Right atrium auricular region (tissue), 2 donors: ENCODE measurements around the gene WDR70. TPM values are rescaled to one million over a fixed set of nuclear protein-coding genes. Genes with fewer than 3 reads are reported as not detected.

Experiments used
- DNase-seq: peaks from one replicate; pipeline ENCODE4 v3.0.0-alpha.2; 2019; ENCODE audit warnings: low spot score
- H3K27ac ChIP-seq, 2 donors: fragments of 200-600 bp; sonication (generic); 1 replicate in 1 of 2; 2 replicates in 1 of 2; pipeline ENCODE4 v1.5.1; 2016 to 2019
- H3K27me3 ChIP-seq, 2 donors: fragments of 200-600 bp; sonication (generic); one replicate each; pipeline versions ENCODE4 v1.5.1 to v1.6.0; 2017 to 2019
- H3K36me3 ChIP-seq: fragments of 200-600 bp; sonication (generic); one replicate; pipeline ENCODE4 v1.5.1; 2016
- H3K4me1 ChIP-seq, 2 donors: fragments of 200-600 bp; sonication (generic); one replicate each; pipeline versions ENCODE4 v1.5.1 to v1.6.0; 2017 to 2019
- H3K4me3 ChIP-seq, 2 donors: fragments of 200-600 bp; sonication (generic); 1 replicate in 1 of 2; 2 replicates in 1 of 2; pipeline ENCODE4 v1.5.1; 2017 to 2019; ENCODE audit warnings: mild to moderate bottlenecking in 1 of 2, moderate library complexity in 1 of 2
- H3K9me3 ChIP-seq, 2 donors: fragments of 200-600 bp; sonication (generic); one replicate each; pipeline ENCODE4 v1.5.1; 2019
- total RNA-seq, 2 donors: library from RNA; depleted of rRNA; stranded (reverse); fragments of >200 nt; gene quantifications; one replicate each; pipeline ENCODE4 v1.1.0, GENCODE V29; 2016
- TF ChIP-seq, protein P1 (sequence below), 2 donors: fragments of 200-600 bp; sonication (generic); IDR thresholded peaks; one replicate each; pipeline ENCODE4 v1.5.1; 2019; ENCODE audit warnings: antibody characterized with exemption in 2 of 2

Gene WDR70
- total RNA-seq, 2 donors from 2014 or later: 8.2 to 12.2 TPM

DNA sequence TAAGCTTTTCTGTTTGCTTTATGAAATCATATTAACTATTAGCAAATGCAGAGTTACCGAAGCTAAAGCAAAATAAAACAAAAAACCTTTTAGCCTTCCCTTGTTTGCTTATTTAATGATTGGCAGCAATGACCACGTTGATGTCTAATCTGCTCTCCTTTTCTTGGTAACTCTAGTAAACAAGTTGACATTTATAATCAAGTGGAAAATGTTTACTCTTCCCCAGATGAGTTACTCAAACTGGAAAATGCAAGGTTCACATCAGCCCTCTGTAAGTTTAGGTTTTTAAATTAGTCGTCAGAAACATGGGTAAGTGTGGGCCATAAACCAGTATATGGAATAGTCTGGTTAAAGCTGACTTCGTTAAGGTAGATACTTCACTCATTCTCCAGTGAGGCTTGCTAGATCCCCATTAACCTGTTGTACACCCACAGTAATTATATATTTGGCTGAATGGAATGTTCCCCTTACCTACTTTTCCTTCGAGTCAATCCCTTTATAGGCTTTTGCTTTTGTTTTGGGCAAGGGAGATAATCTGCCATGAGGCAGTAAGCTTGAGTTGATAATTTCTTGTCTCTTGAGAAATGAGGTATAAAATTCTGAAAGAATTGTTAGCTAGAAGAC lies 359.9 kb downstream of the WDR70 start:
- TF ChIP-seq, protein P1, sequence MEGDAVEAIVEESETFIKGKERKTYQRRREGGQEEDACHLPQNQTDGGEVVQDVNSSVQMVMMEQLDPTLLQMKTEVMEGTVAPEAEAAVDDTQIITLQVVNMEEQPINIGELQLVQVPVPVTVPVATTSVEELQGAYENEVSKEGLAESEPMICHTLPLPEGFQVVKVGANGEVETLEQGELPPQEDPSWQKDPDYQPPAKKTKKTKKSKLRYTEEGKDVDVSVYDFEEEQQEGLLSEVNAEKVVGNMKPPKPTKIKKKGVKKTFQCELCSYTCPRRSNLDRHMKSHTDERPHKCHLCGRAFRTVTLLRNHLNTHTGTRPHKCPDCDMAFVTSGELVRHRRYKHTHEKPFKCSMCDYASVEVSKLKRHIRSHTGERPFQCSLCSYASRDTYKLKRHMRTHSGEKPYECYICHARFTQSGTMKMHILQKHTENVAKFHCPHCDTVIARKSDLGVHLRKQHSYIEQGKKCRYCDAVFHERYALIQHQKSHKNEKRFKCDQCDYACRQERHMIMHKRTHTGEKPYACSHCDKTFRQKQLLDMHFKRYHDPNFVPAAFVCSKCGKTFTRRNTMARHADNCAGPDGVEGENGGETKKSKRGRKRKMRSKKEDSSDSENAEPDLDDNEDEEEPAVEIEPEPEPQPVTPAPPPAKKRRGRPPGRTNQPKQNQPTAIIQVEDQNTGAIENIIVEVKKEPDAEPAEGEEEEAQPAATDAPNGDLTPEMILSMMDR (IDR thresholded peaks at IDR 0.05): no peak
- no peaks in the 10 kb centered on the region for H3K36me3 ChIP-seq
- H3K4me3 ChIP-seq: no peak overlapping the region
- H3K27ac ChIP-seq: no peak overlapping the region
- DNase-seq: no peak
- H3K4me1 ChIP-seq: no peaks in the 10 kb centered on the region
- H3K27me3 ChIP-seq: no peaks in the 10 kb centered on the region
- no peaks in the 10 kb centered on the region for H3K9me3 ChIP-seq

GRCh38 chr5:37739817-37740261 lies 360.7 kb downstream of the WDR70 start:
- DNase-seq: no peak
- no peaks in the 10 kb centered on the region for H3K27me3 ChIP-seq
- TF ChIP-seq, protein P1 (IDR thresholded peaks at IDR 0.05): no peak
- no peak overlapping the region for H3K4me3 ChIP-seq
- H3K9me3 ChIP-seq: no peaks in the 10 kb centered on the region
- H3K36me3 ChIP-seq: no peaks in the 10 kb centered on the region
- H3K27ac ChIP-seq: peak overlapping the region in 1 of 2 donors; percentile 65
- H3K4me1 ChIP-seq: no peaks in the 10 kb centered on the region

- Histone ChIP-seq H3K9me3 (no peaks in the 10 kb centered on the region), H3K4me3 (no peak overlapping the region), H3K36me3 (no peaks in the 10 kb centered on the region), H3K27ac (peak overlapping the region in 1 of 2 donors; percentile 65), H3K4me1 (no peaks in the 10 kb centered on the region), H3K27me3 (no peaks in the 10 kb centered on the region)
- TF ChIP-seq, protein P1 (IDR thresholded peaks at IDR 0.05): no peak
- no peak for DNase-seq
Measured at GRCh38 chr5:37740331-37741066, 361.4 kb downstream of the WDR70 start.

DNA sequence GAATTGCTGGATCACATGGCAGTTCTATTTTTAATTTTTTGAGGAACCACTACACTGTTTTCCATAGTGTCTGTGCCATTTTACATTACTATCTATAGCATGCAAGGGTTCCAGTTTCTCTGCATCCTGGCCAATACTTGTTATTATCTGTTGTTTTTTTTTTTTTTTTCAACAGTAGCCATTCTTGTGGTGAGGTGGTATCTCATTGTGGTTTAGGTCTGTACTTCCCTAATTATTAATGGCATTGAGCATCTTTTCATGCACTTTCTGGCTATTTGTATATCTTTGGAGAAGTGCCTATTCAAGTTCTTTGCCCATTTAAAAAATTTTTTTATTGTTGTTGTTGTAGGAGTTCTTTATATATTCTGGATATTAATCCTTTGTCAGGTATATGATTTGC lies 363.0 kb downstream of the WDR70 start:
- no peaks in the 10 kb centered on the region for H3K4me1 ChIP-seq

DNA sequence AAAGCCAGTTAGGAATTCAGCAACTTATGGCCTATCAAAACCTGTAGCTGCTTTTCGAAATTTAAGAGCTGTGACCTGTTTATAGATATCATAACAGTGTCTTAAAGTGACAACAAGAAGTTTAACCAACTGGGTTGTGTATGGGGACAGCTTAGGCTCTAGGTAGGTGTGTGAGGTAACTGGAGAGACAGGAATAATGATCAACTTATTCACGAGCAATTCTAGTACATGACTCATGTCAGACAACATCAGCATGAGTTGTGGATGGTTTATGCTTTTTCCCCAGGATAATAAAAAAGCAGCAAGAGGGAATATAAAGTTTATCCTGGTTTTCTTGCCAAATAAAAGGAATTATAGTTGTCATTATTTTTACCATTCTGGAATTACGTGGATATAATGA lies 372.1 kb downstream of the WDR70 start:
- TF ChIP-seq, protein P1 (IDR thresholded peaks at IDR 0.05): no peak
- DNase-seq: no peak
- H3K36me3 ChIP-seq: no peaks in the 10 kb centered on the region
- no peaks in the 10 kb centered on the region for H3K9me3 ChIP-seq
- no peak overlapping the region for H3K27ac ChIP-seq
- H3K27me3 ChIP-seq: no peaks in the 10 kb centered on the region
- H3K4me3 ChIP-seq: no peak overlapping the region
- no peaks in the 10 kb centered on the region for H3K4me1 ChIP-seq

More for the DNA sequence above, 363.0 kb downstream of the WDR70 start:
- no peaks in the 10 kb centered on the region for H3K27me3 ChIP-seq
- no peak for DNase-seq
- H3K4me3 ChIP-seq: no peak overlapping the region
- no peaks in the 10 kb centered on the region for H3K9me3 ChIP-seq
- TF ChIP-seq, protein P1 (IDR thresholded peaks at IDR 0.05): no peak
- no peak overlapping the region for H3K27ac ChIP-seq
- H3K36me3 ChIP-seq: no peaks in the 10 kb centered on the region
